HCT116 (cell line): ENCODE results near the gene CLN6. TPM values are rescaled to one million over a fixed set of nuclear protein-coding genes. Genes with fewer than 3 reads are reported as not detected.

ENCODE experiments used
- ATAC-seq: fragments of 200-7000 bp; cut with Tn5 transposase; 2 replicates; pipeline ENCODE4 v1.9.1; 2020; ENCODE audit warnings: mild to moderate bottlenecking, moderate library complexity
- BruUV-seq: library from RNA; stranded (reverse); fragments of 400-500 nt; replicated peaks from 2 replicates; lab custom pipeline; 2021; lab: Mats Ljungman, UMichigan
- CTCF ChIA-PET: fragments of 300-600 bp; sonication (Branson Sonifier 250); formaldehyde crosslinking; loops from one replicate; lab custom pipeline; 2021; ENCODE audit warnings: antibody characterized with exemption; lab: Charles Lee
- POLR2A ChIA-PET: fragments of 300-600, 350-600 bp; sonication (Branson Sonifier 250); formaldehyde crosslinking; loops from one replicate; lab custom pipeline; 2021; ENCODE audit warnings: antibody characterized with exemption; lab: Charles Lee
- RAD21 ChIA-PET, 2 experiments: fragments of 300-600 bp; sonication (Branson Sonifier 250); formaldehyde crosslinking; loops; one replicate each; lab custom pipeline; 2023; ENCODE audit warnings: low total read pairs in 2 of 2; ENCODE audit not compliant: uncharacterized antibody in 2 of 2, unreplicated experiment in 2 of 2, low non-redundant PET in 1 of 2; lab: Charles Lee
- DNase-seq: peaks from one replicate; pipeline ENCODE4 v3.0.0-alpha.2; 2010; ENCODE audit warnings: low read depth, low spot score
- H2AFZ ChIP-seq: fragments of 200-600 bp; shearing (Covaris generic), sonication (generic); 2 replicates; pipeline ENCODE4 v1.6.1; 2017; ENCODE audit warnings: low read depth, mixed run types, mixed read lengths, antibody characterized with exemption, low read length; ENCODE audit not compliant: poor library complexity, severe bottlenecking
- H3K27ac ChIP-seq: 2 replicates; pipeline ENCODE4 v1.5.1; 2012; ENCODE audit warnings: low read depth, low read length
- H3K27me3 ChIP-seq: fragments of 200-600 bp; sonication (generic); 2 replicates; pipeline ENCODE4 v1.6.1; 2016; ENCODE audit warnings: mixed run types, low read length, mixed read lengths; ENCODE audit not compliant: insufficient read depth
- H3K36me3 ChIP-seq, 2 experiments: fragments of 200-500 bp in 1 of 2; fragments of 200-600 bp in 1 of 2; sonication (Bioruptor generic) in 1 of 2; sonication (generic) in 1 of 2; 2 replicates each; pipeline versions ENCODE4 v1.5.1 to v1.6.1; 2014 to 2016; ENCODE audit warnings: low read length in 2 of 2, inconsistent platforms in 1 of 2, mixed read lengths in 1 of 2, mixed run types in 1 of 2; ENCODE audit not compliant: insufficient read depth in 2 of 2, control insufficient read depth in 1 of 2
- H3K4me1 ChIP-seq, 2 experiments: fragments of 200-600 bp in 1 of 2; sonication (generic) in 1 of 2; 2 replicates each; pipeline versions ENCODE4 v1.5.1 to v1.6.1; 2012 to 2017; ENCODE audit warnings: low read length in 2 of 2, inconsistent platforms in 1 of 2, mild to moderate bottlenecking in 1 of 2, mixed read lengths in 1 of 2, mixed run types in 1 of 2, moderate library complexity in 1 of 2; ENCODE audit not compliant: insufficient read depth in 2 of 2, control insufficient read depth in 1 of 2
- H3K4me2 ChIP-seq: fragments of 200-600 bp; sonication (generic); 2 replicates; pipeline ENCODE4 v1.6.1; 2017; ENCODE audit warnings: mixed run types, low read length, mixed read lengths
- H3K4me3 ChIP-seq, 2 experiments: fragments of 200-600 bp in 1 of 2; sonication (generic) in 1 of 2; replicated peaks in 1 of 2; 2 replicates each; pipeline ENCODE4 v1.5.1; 2011 to 2016; ENCODE audit warnings: low read length in 2 of 2, control low read depth in 1 of 2, low read depth in 1 of 2, mild to moderate bottlenecking in 1 of 2, mixed read lengths in 1 of 2, mixed run types in 1 of 2
- H3K79me2 ChIP-seq: fragments of 200-600 bp; sonication (generic); 2 replicates; pipeline ENCODE4 v1.6.1; 2017; ENCODE audit warnings: mild to moderate bottlenecking, mixed run types, low read length, moderate library complexity, mixed read lengths; ENCODE audit not compliant: insufficient read depth
- H3K9ac ChIP-seq: fragments of 200-600 bp; sonication (generic); 2 replicates; pipeline ENCODE4 v1.6.1; 2016; ENCODE audit warnings: low read length, mixed read lengths
- H3K9me2 ChIP-seq: fragments of 200-600 bp; sonication (generic), shearing (Covaris generic); 2 replicates; pipeline ENCODE4 v1.6.1; 2017; ENCODE audit warnings: mixed run types, mild to moderate bottlenecking, moderate library complexity; ENCODE audit not compliant: insufficient read depth
- H3K9me3 ChIP-seq, 2 experiments: fragments of 200-500 bp in 1 of 2; fragments of 200-600 bp in 1 of 2; sonication (Bioruptor generic) in 1 of 2; sonication (generic) in 1 of 2; 2 replicates each; pipeline ENCODE4 v1.6.1; 2014 to 2017; ENCODE audit warnings: low read length in 2 of 2, mixed read lengths in 2 of 2, inconsistent platforms in 1 of 2, low read depth in 1 of 2, mild to moderate bottlenecking in 1 of 2, mixed run types in 1 of 2, moderate library complexity in 1 of 2; ENCODE audit not compliant: control insufficient read depth in 1 of 2, insufficient read depth in 1 of 2
- H4K20me1 ChIP-seq: fragments of 200-600 bp; sonication (generic), shearing (Covaris generic); 2 replicates; pipeline ENCODE4 v1.6.1; 2017; ENCODE audit warnings: mixed run types, mild to moderate bottlenecking, moderate library complexity; ENCODE audit not compliant: insufficient read depth
- CBX3 ChIP-seq: IDR thresholded peaks from 2 replicates; pipeline ENCODE4 v1.6.1; 2012; ENCODE audit warnings: low read depth
- ELF1 ChIP-seq: IDR thresholded peaks from 2 replicates; pipeline ENCODE4 v1.6.1; 2012; ENCODE audit warnings: low read depth, borderline replicate concordance
- EZH2 ChIP-seq: fragments of 200-600 bp; sonication (generic); IDR thresholded peaks from 2 replicates; pipeline ENCODE4 v1.6.1; 2017; ENCODE audit warnings: antibody characterized with exemption, mixed run types
- FOSL1 ChIP-seq: IDR thresholded peaks from 2 replicates; pipeline ENCODE4 v1.6.1; 2012; ENCODE audit warnings: low read depth
- JUND ChIP-seq: IDR thresholded peaks from 2 replicates; pipeline ENCODE4 v1.6.1; 2012
- POLR2A ChIP-seq: IDR thresholded peaks from 2 replicates; pipeline ENCODE4 v1.7.0; 2011; ENCODE audit warnings: borderline replicate concordance; ENCODE audit not compliant: insufficient read depth, insufficient read length; ENCODE audit errors: extremely low read depth
- POLR2AphosphoS5 ChIP-seq: IDR thresholded peaks from 2 replicates; pipeline ENCODE4 v1.6.1; 2011; ENCODE audit warnings: mild to moderate bottlenecking, low read depth, low read length, moderate library complexity
- RAD21 ChIP-seq: IDR thresholded peaks from 2 replicates; pipeline ENCODE4 v1.6.1; 2012; ENCODE audit warnings: low read depth, mild to moderate bottlenecking
- SRF ChIP-seq: IDR thresholded peaks from 2 replicates; pipeline ENCODE4 v1.6.1; 2012; ENCODE audit warnings: low read depth
- YY1 ChIP-seq: IDR thresholded peaks from 2 replicates; pipeline ENCODE4 v1.6.1; 2011; ENCODE audit warnings: low read length, low read depth, moderate library complexity, mild to moderate bottlenecking; ENCODE audit not compliant: insufficient replicate concordance; ENCODE audit errors: extremely low read depth
- ZFX ChIP-seq: fragments of 450-650 bp; IDR thresholded peaks from 2 replicates; pipeline ENCODE4 v1.6.1; 2017
- ZNF274 ChIP-seq: fragments of 200-500 bp; sonication (Bioruptor generic); IDR thresholded peaks from 2 replicates; pipeline ENCODE4 v1.6.1; 2014; ENCODE audit warnings: mild to moderate bottlenecking, low read depth, low read length, inconsistent platforms
- intact Hi-C: fragments of 100-400 bp; cut with micrococcal nuclease; formaldehyde crosslinking; loops from 2 replicates; pipeline ENCODE4 v1.10.0; 2022
- total RNA-seq: library from RNA; stranded (reverse); gene quantifications from one replicate; pipeline ENCODE4 v1.2.1, GENCODE V29; 2021; ENCODE audit not compliant: unreplicated experiment
- TF ChIP-seq, protein P1 (sequence below), 3 experiments: fragments of 200-600 bp in 1 of 3; sonication (generic) in 1 of 3; IDR thresholded peaks in 2 of 3; conservative IDR thresholded peaks in 1 of 3; 2 replicates each; pipeline ENCODE4 v1.5.1; 2012 to 2017; ENCODE audit warnings: low read depth in 2 of 3, low read length in 2 of 3, antibody characterized with exemption in 1 of 3, borderline replicate concordance in 1 of 3, control low read depth in 1 of 3, mild to moderate bottlenecking in 1 of 3, mixed read lengths in 1 of 3, mixed run types in 1 of 3, moderate library complexity in 1 of 3; ENCODE audit not compliant: insufficient read depth in 1 of 3
- TF ChIP-seq, protein P2 (sequence below): IDR thresholded peaks from 2 replicates; pipeline ENCODE4 v1.6.1; 2012
- TF ChIP-seq, protein P3 (sequence below): IDR thresholded peaks from 2 replicates; pipeline ENCODE4 v1.6.1; 2012
- TF ChIP-seq, protein P4 (sequence below): IDR thresholded peaks from 2 replicates; pipeline ENCODE4 v1.6.1; 2012; ENCODE audit warnings: low read depth
- TF ChIP-seq, protein P5 (sequence below): IDR thresholded peaks from 2 replicates; pipeline ENCODE4 v1.6.1; 2011; ENCODE audit warnings: mild to moderate bottlenecking, low read length, moderate library complexity; ENCODE audit not compliant: insufficient replicate concordance; ENCODE audit errors: extremely low read depth

Gene CLN6
- total RNA-seq, 1 experiment from 2014 or later: 44.1 TPM

DNA sequence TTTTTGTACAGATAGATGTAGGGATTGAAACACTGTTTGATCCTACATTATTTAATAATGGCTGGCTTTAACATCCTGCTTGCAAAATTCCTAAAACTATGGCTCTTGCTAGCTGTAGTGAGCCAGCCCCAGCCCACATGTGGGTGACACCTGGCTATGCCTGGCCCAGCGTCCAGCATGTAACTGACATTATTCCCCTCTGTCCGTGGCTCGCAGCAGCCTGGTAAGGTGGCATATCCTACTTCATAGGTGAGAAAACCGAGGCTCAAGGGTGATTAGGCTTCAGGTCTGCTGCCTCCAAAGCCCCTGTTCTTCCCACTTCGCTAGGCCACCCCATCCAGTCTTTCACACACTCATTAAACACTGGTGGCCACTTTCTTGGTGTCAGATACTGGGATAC lies 26.0 kb downstream of the CLN6 start:
- H4K20me1 ChIP-seq: no peaks in the 10 kb centered on the region
- no peaks in the 10 kb centered on the region for H3K9me2 ChIP-seq
- no peaks in the 10 kb centered on the region; a peak in 1 of 4 replicates for H3K36me3 ChIP-seq
- no peaks in the 10 kb centered on the region for H3K27me3 ChIP-seq
- ChIA-PET CTCF (no interaction called here), RAD21 (no interaction called here), POLR2A (no interaction called here)
- no peak overlapping the region for H3K9ac ChIP-seq
- H3K4me3 ChIP-seq: no peak overlapping the region
- no peak overlapping the region for H3K4me2 ChIP-seq
- intact Hi-C loops: no loop called here
- H3K27ac ChIP-seq: no peak overlapping the region
- DNase-seq (no peak), ATAC-seq (no peak)
- H3K4me1 ChIP-seq: peaks cover 6 to 20% of the 10 kb centered on the region in 2 experiments; a peak in 3 of 4 replicates
- H2AFZ ChIP-seq: no peak overlapping the region
- H3K9me3 ChIP-seq: no peaks in the 10 kb centered on the region
- peaks cover 23% of the 10 kb centered on the region; the same call in 1 of the 2 replicates for H3K79me2 ChIP-seq
- TF ChIP-seq POLR2A (no peak), ELF1 (no peak), FOSL1 (no peak), POLR2AphosphoS5 (no peak), ZFX (no peak), JUND (no peak), YY1 (no peak), CBX3 (no peak), ZNF274 (no peak), EZH2 (no peak), RAD21 (no peak), SRF (no peak)
- TF ChIP-seq, protein P1, sequence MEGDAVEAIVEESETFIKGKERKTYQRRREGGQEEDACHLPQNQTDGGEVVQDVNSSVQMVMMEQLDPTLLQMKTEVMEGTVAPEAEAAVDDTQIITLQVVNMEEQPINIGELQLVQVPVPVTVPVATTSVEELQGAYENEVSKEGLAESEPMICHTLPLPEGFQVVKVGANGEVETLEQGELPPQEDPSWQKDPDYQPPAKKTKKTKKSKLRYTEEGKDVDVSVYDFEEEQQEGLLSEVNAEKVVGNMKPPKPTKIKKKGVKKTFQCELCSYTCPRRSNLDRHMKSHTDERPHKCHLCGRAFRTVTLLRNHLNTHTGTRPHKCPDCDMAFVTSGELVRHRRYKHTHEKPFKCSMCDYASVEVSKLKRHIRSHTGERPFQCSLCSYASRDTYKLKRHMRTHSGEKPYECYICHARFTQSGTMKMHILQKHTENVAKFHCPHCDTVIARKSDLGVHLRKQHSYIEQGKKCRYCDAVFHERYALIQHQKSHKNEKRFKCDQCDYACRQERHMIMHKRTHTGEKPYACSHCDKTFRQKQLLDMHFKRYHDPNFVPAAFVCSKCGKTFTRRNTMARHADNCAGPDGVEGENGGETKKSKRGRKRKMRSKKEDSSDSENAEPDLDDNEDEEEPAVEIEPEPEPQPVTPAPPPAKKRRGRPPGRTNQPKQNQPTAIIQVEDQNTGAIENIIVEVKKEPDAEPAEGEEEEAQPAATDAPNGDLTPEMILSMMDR (IDR thresholded peaks at IDR 0.05 in 2 of 3, conservative IDR thresholded peaks at IDR 0.05 in 1 of 3; ENCODE audit: borderline replicate concordance in 1 of 3, insufficient read depth in 1 of 3, low read depth in 2 of 3, low read length in 2 of 3): no peak
- TF ChIP-seq, protein P2, sequence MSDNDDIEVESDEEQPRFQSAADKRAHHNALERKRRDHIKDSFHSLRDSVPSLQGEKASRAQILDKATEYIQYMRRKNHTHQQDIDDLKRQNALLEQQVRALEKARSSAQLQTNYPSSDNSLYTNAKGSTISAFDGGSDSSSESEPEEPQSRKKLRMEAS: no peak
- TF ChIP-seq, protein P3, sequence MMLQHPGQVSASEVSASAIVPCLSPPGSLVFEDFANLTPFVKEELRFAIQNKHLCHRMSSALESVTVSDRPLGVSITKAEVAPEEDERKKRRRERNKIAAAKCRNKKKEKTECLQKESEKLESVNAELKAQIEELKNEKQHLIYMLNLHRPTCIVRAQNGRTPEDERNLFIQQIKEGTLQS: no peak
- TF ChIP-seq, protein P4, sequence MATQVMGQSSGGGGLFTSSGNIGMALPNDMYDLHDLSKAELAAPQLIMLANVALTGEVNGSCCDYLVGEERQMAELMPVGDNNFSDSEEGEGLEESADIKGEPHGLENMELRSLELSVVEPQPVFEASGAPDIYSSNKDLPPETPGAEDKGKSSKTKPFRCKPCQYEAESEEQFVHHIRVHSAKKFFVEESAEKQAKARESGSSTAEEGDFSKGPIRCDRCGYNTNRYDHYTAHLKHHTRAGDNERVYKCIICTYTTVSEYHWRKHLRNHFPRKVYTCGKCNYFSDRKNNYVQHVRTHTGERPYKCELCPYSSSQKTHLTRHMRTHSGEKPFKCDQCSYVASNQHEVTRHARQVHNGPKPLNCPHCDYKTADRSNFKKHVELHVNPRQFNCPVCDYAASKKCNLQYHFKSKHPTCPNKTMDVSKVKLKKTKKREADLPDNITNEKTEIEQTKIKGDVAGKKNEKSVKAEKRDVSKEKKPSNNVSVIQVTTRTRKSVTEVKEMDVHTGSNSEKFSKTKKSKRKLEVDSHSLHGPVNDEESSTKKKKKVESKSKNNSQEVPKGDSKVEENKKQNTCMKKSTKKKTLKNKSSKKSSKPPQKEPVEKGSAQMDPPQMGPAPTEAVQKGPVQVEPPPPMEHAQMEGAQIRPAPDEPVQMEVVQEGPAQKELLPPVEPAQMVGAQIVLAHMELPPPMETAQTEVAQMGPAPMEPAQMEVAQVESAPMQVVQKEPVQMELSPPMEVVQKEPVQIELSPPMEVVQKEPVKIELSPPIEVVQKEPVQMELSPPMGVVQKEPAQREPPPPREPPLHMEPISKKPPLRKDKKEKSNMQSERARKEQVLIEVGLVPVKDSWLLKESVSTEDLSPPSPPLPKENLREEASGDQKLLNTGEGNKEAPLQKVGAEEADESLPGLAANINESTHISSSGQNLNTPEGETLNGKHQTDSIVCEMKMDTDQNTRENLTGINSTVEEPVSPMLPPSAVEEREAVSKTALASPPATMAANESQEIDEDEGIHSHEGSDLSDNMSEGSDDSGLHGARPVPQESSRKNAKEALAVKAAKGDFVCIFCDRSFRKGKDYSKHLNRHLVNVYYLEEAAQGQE: no peak
- TF ChIP-seq, protein P5, sequence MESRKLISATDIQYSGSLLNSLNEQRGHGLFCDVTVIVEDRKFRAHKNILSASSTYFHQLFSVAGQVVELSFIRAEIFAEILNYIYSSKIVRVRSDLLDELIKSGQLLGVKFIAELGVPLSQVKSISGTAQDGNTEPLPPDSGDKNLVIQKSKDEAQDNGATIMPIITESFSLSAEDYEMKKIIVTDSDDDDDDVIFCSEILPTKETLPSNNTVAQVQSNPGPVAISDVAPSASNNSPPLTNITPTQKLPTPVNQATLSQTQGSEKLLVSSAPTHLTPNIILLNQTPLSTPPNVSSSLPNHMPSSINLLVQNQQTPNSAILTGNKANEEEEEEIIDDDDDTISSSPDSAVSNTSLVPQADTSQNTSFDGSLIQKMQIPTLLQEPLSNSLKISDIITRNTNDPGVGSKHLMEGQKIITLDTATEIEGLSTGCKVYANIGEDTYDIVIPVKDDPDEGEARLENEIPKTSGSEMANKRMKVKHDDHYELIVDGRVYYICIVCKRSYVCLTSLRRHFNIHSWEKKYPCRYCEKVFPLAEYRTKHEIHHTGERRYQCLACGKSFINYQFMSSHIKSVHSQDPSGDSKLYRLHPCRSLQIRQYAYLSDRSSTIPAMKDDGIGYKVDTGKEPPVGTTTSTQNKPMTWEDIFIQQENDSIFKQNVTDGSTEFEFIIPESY: no peak
- no TSS peak for BruUV-seq
